Hematopoietic multipotent progenitor cell treated with erythropoietin and hydrocortisone succinate and interleukin-3 and kit ligand, for 8 days (in vitro differentiated cells): ENCODE data around the gene HSP90AB1.

Experiments used
- DNase-seq: peaks from one replicate; pipeline ENCODE4 v3.0.0-alpha.2; 2015

HSP90AB1 gene

GRCh38 chr6:44246663-44247337, at the start of gene HSP90AB1:
Gene HSP90AB1, plus strand, starts transcription at chr6:44247101. Its CDS starts 1,529 bp downstream, at chr6:44248630.
- DNase-seq: peak; percentile 98

GRCh38 chr6:44198684-44199083, 48.2 kb upstream of the HSP90AB1 start:
- no peak for DNase-seq

- DNase-seq: no peak
Observed at GRCh38 chr6:44199883-44200282, 47.0 kb upstream of the HSP90AB1 start.

DNA sequence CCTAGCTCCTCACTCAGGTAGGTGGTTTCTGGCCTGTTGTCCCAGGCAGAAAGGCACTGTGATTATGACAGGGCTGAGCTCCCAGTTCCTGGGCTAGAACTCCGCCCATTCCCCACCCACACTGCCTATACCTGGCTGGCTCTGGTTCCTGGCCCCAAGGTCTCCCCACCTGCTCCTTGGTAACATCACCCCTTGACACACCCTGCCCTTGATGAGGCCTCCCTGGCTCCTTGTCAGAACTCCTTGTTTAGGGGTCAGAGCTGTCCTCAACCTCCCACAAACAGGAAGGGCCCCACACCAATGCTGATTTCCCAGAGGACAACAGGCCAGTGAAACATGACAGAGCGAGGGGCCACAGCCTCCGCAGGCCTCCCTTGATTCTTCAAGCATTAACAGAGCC, 45.7 kb upstream of the HSP90AB1 start:
- DNase-seq: no peak

DNA sequence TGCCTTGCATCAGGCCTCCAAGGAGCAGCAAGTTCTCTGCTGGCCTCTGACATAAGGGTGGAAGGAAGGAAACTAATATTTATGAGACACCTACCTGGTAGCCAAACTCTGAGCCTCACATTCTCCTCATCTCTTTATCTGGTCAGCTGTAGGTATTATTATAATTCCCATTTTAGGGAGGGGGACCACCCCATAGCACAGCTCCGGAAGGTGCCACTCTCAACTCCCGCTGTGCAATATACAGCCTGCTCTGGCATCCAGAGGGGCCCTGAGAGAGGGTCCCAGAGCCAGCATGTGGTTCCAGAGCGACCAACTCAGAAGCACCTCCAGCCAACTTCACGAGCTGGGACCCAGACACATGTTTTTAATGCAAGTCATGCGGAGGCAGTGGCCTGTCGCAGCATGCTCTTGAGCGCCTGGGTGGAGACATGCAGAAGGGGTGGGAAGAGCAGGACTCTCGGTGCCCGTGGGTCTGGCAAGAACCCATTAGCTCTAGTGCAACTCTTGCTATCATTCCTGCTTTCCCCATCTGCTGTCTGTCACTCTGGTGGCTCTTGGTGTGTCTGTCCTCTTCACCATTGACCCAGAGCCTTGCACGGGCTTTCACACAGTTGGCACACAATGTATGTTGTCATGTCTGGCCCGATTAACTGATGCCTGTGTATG, 45.1 kb upstream of the HSP90AB1 start:
- DNase-seq: no peak

GRCh38 chr6:44202332-44202971, 44.4 kb upstream of the HSP90AB1 start:
- DNase-seq: no peak

GRCh38 chr6:44202972-44203750, 43.7 kb upstream of the HSP90AB1 start:
- DNase-seq: no peak

- DNase-seq: no peak
Observed at GRCh38 chr6:44203955-44204354, 42.9 kb upstream of the HSP90AB1 start.

- DNase-seq: no peak
Observed at GRCh38 chr6:44207966-44208365, 38.9 kb upstream of the HSP90AB1 start.

DNA sequence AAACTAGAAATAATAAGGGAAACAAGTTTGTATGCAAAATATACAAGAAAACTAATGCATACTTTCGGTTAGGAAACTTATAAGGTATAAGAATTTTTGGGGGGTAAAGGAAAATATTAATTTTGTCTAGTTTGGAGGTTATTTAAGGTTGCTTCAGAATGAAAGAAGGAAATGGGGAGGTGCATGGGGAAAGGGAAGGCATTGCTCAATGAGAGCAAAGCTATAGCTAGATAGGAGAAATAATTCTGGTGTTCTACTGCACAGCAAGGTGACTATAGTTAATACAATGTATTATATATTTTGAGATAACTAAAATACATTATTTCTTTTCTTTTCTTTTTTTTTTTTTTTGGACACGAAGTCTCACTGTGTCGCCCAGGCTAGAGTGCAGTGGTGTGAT, 35.6 kb upstream of the HSP90AB1 start:
- DNase-seq: no peak

- DNase-seq: no peak
Observed at GRCh38 chr6:44214307-44214706, 32.6 kb upstream of the HSP90AB1 start.

- no peak for DNase-seq
Observed at GRCh38 chr6:44216677-44217331, 30.1 kb upstream of the HSP90AB1 start, which contains the start of gene MYMX. Gene MYMX, plus strand, starts transcription at chr6:44216926. Its CDS starts 546 bp downstream, at chr6:44217472.

DNA sequence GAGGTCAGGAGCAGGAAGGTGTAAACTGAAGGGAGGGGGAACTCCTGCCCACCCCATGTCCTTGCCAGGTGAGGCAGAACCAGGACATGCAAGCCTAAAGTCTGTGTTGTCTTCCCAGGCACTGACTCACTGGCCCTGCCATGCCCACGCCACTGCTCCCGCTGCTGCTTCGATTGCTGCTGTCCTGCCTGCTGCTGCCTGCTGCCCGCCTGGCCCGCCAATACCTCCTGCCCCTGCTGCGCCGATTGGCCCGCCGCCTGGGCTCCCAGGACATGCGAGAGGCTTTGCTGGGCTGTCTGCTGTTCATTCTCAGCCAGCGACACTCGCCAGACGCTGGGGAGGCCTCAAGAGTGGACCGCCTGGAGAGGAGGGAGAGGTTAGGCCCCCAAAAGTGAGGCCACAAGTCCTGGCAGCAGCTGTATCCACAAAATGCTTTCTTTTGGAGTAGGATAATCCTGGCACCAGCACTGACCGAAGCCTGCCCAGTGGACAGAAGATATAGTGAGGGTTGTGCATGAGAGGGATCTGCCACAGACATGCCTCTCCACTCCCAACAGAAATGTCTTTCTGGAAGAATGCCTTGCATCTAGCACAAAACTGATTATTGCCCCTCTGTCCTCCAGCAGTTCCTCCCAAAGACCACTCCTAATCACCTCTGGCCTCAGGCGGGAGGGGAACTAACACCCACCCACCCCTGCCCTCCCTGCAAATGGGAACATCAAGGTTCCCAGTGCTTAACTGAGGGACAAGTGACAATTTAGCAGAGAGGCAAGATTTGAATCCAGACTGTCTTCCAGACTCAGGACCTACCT, 29.4 kb upstream of the HSP90AB1 start:
- no peak for DNase-seq

DNA sequence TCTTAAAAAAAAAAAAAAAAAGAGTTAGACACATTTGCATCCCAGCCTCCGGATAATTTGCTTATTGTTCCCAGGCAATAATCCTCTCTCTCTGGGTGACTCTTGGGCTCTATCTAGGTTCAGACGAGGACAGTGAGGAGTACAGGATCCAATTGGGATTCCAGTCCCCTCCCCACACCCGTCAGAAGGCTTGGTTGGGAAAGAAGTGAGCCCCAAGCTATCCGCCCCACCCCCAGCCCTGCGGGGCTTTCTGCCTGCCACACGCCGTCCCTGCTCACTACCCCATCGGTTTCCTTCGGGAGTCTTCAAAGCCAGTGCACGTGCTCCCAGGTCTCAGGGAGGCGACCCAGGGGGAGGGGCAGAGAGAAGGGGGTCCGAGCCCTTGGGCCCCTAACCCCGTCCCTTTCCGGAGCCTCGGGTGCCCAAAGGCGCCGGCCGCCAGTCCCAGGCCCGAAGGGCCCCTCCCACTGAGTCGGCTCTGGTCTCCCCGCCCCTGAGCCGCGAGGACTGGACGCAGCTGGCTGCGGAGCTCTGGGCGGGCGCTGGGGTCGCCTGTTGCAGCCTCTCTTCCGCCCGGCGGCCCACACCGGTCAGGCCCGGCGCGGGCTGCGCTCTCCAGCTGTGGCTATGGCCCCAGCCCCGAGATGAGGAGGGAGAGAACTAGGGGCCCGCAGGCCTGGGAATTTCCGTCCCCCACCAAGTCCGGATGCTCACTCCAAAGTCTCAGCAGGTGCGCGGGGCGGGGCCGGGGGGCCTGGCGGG, 27.7 kb upstream of the HSP90AB1 start:
- DNase-seq: peak; percentile 55

GRCh38 chr6:44219815-44220784, 26.8 kb upstream of the HSP90AB1 start:
- DNase-seq: no peak

- DNase-seq: no peak
Observed at GRCh38 chr6:44220913-44221290, 26.0 kb upstream of the HSP90AB1 start.

DNA sequence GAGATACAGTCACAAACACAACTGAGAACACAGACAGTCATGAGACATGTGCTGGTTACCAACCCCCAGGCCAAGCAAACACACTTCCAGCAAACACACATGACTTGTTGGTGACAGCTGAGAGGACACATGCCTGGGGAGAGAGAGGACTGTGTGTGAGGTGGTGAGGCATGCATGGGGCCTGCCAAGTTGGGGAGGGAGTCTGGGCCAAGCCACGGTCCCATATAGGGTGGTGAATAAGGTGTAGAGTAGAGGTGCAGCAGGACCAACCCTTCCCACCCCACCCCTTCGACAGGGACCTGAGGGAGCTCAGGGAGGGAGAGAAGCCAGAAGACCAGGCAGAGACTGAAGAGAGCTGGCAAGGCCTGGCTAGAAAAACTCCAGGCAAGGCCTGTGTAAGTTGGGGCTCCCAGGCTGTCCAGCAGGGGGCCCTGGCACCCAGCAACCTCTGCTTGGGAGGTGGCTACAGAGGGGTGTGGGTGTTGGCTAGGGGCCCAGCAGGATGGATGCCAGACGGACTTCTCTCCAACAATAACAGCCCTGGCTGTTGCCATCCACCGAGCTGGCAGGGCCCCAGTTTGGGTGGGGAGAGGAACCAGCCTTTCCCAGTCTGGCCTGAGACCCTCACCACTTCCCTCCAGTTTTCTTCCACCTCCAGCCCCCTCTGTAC, 25.5 kb upstream of the HSP90AB1 start:
- DNase-seq: peak; percentile 96

DNA sequence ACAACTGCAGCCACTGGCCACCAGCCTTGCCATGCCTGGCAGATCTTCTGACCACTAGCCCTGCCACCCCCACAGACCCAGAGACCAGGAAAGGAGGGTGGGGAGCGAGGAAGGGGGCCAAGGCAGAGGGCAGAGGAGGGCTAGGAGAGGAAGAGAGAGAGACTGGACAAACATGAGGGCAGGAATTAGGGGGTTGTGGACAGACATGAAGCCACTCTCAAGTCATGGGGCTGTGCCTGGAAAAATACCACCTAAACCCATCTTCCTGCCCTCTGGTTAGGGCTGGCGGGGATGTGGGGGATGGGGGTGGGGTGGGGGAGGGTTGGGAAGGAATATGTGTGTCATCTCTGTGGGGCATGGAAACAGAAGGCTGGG, 25.0 kb upstream of the HSP90AB1 start:
- DNase-seq: no peak
